Articular chondrocyte of knee joint (primary cell): ENCODE results near the gene HNRNPH3. TPM values are rescaled to one million over a fixed set of nuclear protein-coding genes. Genes with fewer than 3 reads are reported as not detected.

Experiments used
- total RNA-seq: library from RNA; depleted of rRNA; stranded (reverse); fragments of >200 nt; gene quantifications from 2 replicates; pipeline ENCODE4 v1.2.3, GENCODE V29; 2012

Gene HNRNPH3
- total RNA-seq = 20.0 and 20.1 TPM in 2 replicates

GRCh38 chr10:68331455-68332258 is at the start of gene HNRNPH3:
Gene HNRNPH3, plus strand, starts transcription at chr10:68332064. Its CDS starts 5,158 bp downstream, at chr10:68337222.

GRCh38 chr10:68332259-68333057 is 594 bp downstream of the HNRNPH3 start, which contains the start of gene PBLD:
Gene PBLD, minus strand, starts transcription at chr10:68332928. Its CDS starts 26,084 bp downstream, at chr10:68306844.

Other genes with a start within 250 kb of the HNRNPH3 start
- gene MYPN, start 222.6 kb upstream of the HNRNPH3 start, total RNA-seq = 12.0 and 14.4 TPM in 2 replicates
- gene ATOH7, start 100.0 kb upstream of the HNRNPH3 start, total RNA-seq = 0.11 TPM in 1 of 2 replicates, not detected in the other
- gene PBLD, start 864 bp downstream of the HNRNPH3 start, total RNA-seq = 20.8 and 34.9 TPM in 2 replicates
- gene RUFY2, start 75.2 kb downstream of the HNRNPH3 start, total RNA-seq = 42.9 TPM in 2 replicates
- 5.1 and 12.2 TPM in 2 replicates for gene DNA2, start 139.9 kb downstream of the HNRNPH3 start, total RNA-seq
- gene SLC25A16, start 195.5 kb downstream of the HNRNPH3 start, total RNA-seq = 26.2 and 36.8 TPM in 2 replicates
- gene TET1, start 228.3 kb downstream of the HNRNPH3 start, total RNA-seq = 7.7 and 8.9 TPM in 2 replicates